ENCODE measurements around the gene JAK1. TPM values are rescaled to one million over a fixed set of nuclear protein-coding genes. Genes with fewer than 3 reads are reported as not detected.

Gene JAK1
- total and polyA plus RNA-seq, 9 of the 15 experiments (the other 6 are each of a cell fraction or from before 2014, with no cell fraction given) = 9.7 to 44.1 (median 42.5) TPM

GRCh38 chr1:64928325-64928724, 38.0 kb downstream of the JAK1 start:
- CTCF ChIA-PET (ENCODE audit: low intra/inter-chr PET ratio) = no interaction called here
- peaks cover 11% of the 10 kb centered on the region; the same call in 1 of the 2 replicates for H4K20me1 ChIP-seq (replicated peaks; ENCODE audit: control insufficient read depth, insufficient read depth, low read length)
- no peak for DNase-seq (ENCODE audit: extremely low read depth in 1 of 4, low spot score in 3 of 4)

More at GRCh38 chr1:64928325-64928724, 38.0 kb downstream of the JAK1 start:
- TF ChIP-seq ZNF449 (CRISPR knock-in tag; IDR thresholded peaks at IDR 0.05) (no peak), MLLT1 (IDR thresholded peaks at IDR 0.05) (no peak), CCNT2 (IDR thresholded peaks at IDR 0.05; ENCODE audit: borderline replicate concordance, extremely low read depth, insufficient read length, low read depth, low read length) (no peak), ZFX (CRISPR knock-in tag; IDR thresholded peaks at IDR 0.05) (no peak), ZNF511 (CRISPR knock-in tag; IDR thresholded peaks at IDR 0.05) (no peak), ELF1 (tag; IDR thresholded peaks at IDR 0.05) (no peak), SMAD3 (CRISPR knock-in tag; conservative IDR thresholded peaks at IDR 0.05) (no peak), ZBED1 (IDR thresholded peaks at IDR 0.05) (no peak), RNF219 (CRISPR knock-in tag; IDR thresholded peaks at IDR 0.05) (no peak), ESRRB (CRISPR knock-in tag; IDR thresholded peaks at IDR 0.05; ENCODE audit: borderline replicate concordance) (no peak)
- ATAC-seq (no peak), FAIRE-seq (no peak)
- Histone ChIP-seq H3K27ac (ENCODE audit: extremely low read depth, low read depth, low read length) (no peak overlapping the region), H3K9ac (ENCODE audit: insufficient read depth in 1 of 2, low read depth in 2 of 2, low read length in 2 of 2) (no peak overlapping the region), H3K27me3 (ENCODE audit: control insufficient read depth in 2 of 2, insufficient read depth in 2 of 2, low read length in 2 of 2) (no peaks in the 10 kb centered on the region), H3K9me3 (replicated peaks; ENCODE audit: control insufficient read depth, insufficient read depth, low read depth, low read length) (no peaks in the 10 kb centered on the region), H3K4me2 (ENCODE audit: insufficient read depth, low read length) (no peak overlapping the region), H2AFZ (ENCODE audit: low read depth, low read length) (no peak overlapping the region), H3K79me2 (ENCODE audit: control insufficient read depth, insufficient read depth, low read length) (peaks cover 48% of the 10 kb centered on the region), H3K9me1 (ENCODE audit: control insufficient read depth, insufficient read depth, low read length) (no peaks in the 10 kb centered on the region), H3K4me3 (no peak overlapping the region), H3K4me1 (replicated peaks in 1 of 2; ENCODE audit: control insufficient read depth in 2 of 2, insufficient read depth in 2 of 2, low read length in 2 of 2) (peaks cover 0 to 3% of the 10 kb centered on the region in 2 experiments; a peak in 1 of 5 replicates), H3K36me3 (ENCODE audit: control insufficient read depth, insufficient read depth, low read length) (no peaks in the 10 kb centered on the region)
- in situ Hi-C loops (cut with MboI) = no loop called here
- intact Hi-C loops (cut with micrococcal nuclease) = no loop called here
- POLR2A ChIA-PET = interaction anchor here (1.3 kb wide), 1 partner anchor 93 kb away, joined by 5 read pairs; no protein-coding TSS in a partner anchor
- 81% methylated on average over 2 of the region's 2 CpGs for WGBS (ENCODE audit: insufficient coverage, low coverage, missing lambda C conversion rate)
- no TSS peak for BruUV-seq (replicated peaks)

All from K562 (cell line).